Right lobe of liver (tissue), 6 donors: ENCODE measurements around the gene CTSH. TPM values are rescaled to one million over a fixed set of nuclear protein-coding genes. Genes with fewer than 3 reads are reported as not detected.

Experiments used
- ATAC-seq, 4 donors: fragments of 200-7000 bp; cut with Tn5 transposase; one replicate each; pipeline ENCODE4 v1.9.1; 2020; ENCODE audit warnings: mild to moderate bottlenecking in 4 of 4, moderate library complexity in 4 of 4
- DNase-seq, 3 donors: peaks; one replicate each; pipeline ENCODE4 v3.0.0-alpha.2; 2020
- H3K27ac ChIP-seq, 3 donors: fragments of 200-600 bp; one replicate each; pipeline ENCODE4 v1.8.0; 2022
- H3K27me3 ChIP-seq, 2 donors: fragments of 200-600 bp; one replicate each; pipeline ENCODE4 v1.8.0; 2022
- H3K36me3 ChIP-seq, 4 donors: fragments of 200-600 bp; sonication (generic) in 1 of 4; one replicate each; pipeline versions ENCODE4 v1.5.1 to v1.8.0; 2017 to 2022; ENCODE audit warnings: control low read depth in 1 of 4
- H3K4me1 ChIP-seq, 4 donors: fragments of 200-600 bp; sonication (generic) in 1 of 4; one replicate each; pipeline versions ENCODE4 v1.5.1 to v1.8.0; 2017 to 2022; ENCODE audit warnings: control low read depth in 1 of 4
- H3K4me3 ChIP-seq, 3 donors: fragments of 200-600 bp; one replicate each; pipeline ENCODE4 v1.8.0; 2022
- H3K9me3 ChIP-seq, 4 donors: fragments of 200-600 bp; sonication (generic) in 1 of 4; one replicate each; pipeline versions ENCODE4 v1.5.1 to v1.8.0; 2017 to 2022; ENCODE audit warnings: control low read depth in 1 of 4
- CTCF ChIP-seq, 4 donors: fragments of 200-600 bp in 3 of 4; fragments of 450-650 bp in 1 of 4; IDR thresholded peaks; one replicate each; pipeline versions ENCODE4 v1.5.1 to v1.8.0; 2016 to 2022; ENCODE audit warnings: antibody characterized with exemption in 4 of 4, mild to moderate bottlenecking in 2 of 4
- POLR2A ChIP-seq: fragments of 450-650 bp; IDR thresholded peaks from one replicate; pipeline ENCODE4 v1.6.1; 2017; ENCODE audit warnings: antibody characterized with exemption, mild to moderate bottlenecking
- WGBS: methylation state at CpG from one replicate; pipeline ENCODE4 v1.1.6; 2018; ENCODE audit warnings: low coverage, low lambda C conversion rate; ENCODE audit not compliant: insufficient coverage; ENCODE audit errors: missing lambda C conversion rate; 5-methylcytosine and 5-hydroxymethylcytosine counted together
- intact Hi-C, 2 donors: fragments of 100-400 bp; cut with DNase I; formaldehyde crosslinking; loops; one replicate each; pipeline versions ENCODE4 v1.11.2 to v1.14.1; 2022
- total RNA-seq, 6 experiments: library from RNA; depleted of rRNA in 2 of 6; stranded (reverse); fragments of >200 nt in 2 of 6; fragmentation: NEBNext Ultra II Directional in 3 of 6; extraction: Animal tissue kit (Norgen Biotek cat#: 25700) in 3 of 6; gene quantifications; one replicate each; pipeline versions ENCODE4 v1.1.0 to v1.2.4, GENCODE V29; 2016 to 2023
- donor health status: DM: no; HTN: yes; CAD: no.
- donor health status: DM: no; HTN: no; CAD: no.
- donor health status: DM: no; HTN: no; CAD: no.
- donor health status: DM: no; HTN: yes; CAD: no.
- donor health status: DM: no; HTN: yes; CAD: no.

The CTSH gene
- total RNA-seq, 6 experiments from 2014 or later, result 32.0 to 183 (median 98.1) TPM

- ATAC-seq (no peak), DNase-seq (no peak)
- no peaks in the 10 kb centered on the region for H3K36me3 ChIP-seq
- H3K9me3 ChIP-seq, result no peaks in the 10 kb centered on the region
- no peak overlapping the region for H3K27ac ChIP-seq
- no peak for TF ChIP-seq CTCF (IDR thresholded peaks at IDR 0.05)
- no peak for TF ChIP-seq POLR2A
- intact Hi-C loops, result no loop called here
- H3K27me3 ChIP-seq, result no peaks in the 10 kb centered on the region
- 90% methylated on average over 2 of the region's 6 CpGs for WGBS
- no peaks in the 10 kb centered on the region for H3K4me1 ChIP-seq
- no peak overlapping the region for H3K4me3 ChIP-seq
Observed at GRCh38 chr15:78960308-78960707, 15.5 kb upstream of the CTSH start.

GRCh38 chr15:78959360-78959759 lies 14.5 kb upstream of the CTSH start:
- ATAC-seq, result no peak
- intact Hi-C loops, result no loop called here
- no peaks in the 10 kb centered on the region for H3K4me1 ChIP-seq
- no peaks in the 10 kb centered on the region for H3K9me3 ChIP-seq
- no peak overlapping the region for H3K27ac ChIP-seq
- no peak for DNase-seq
- H3K36me3 ChIP-seq, result no peaks in the 10 kb centered on the region
- H3K27me3 ChIP-seq, result no peaks in the 10 kb centered on the region
- H3K4me3 ChIP-seq, result no peak overlapping the region
- TF ChIP-seq CTCF (IDR thresholded peaks at IDR 0.05), result no peak
- TF ChIP-seq POLR2A, result no peak
- 100% methylated on average over 1 of the region's 10 CpGs for WGBS

- no peaks in the 10 kb centered on the region for H3K9me3 ChIP-seq
- no peak overlapping the region for H3K27ac ChIP-seq
- no peaks in the 10 kb centered on the region for H3K27me3 ChIP-seq
- H3K4me3 ChIP-seq, result no peak overlapping the region
- TF ChIP-seq POLR2A (no peak), CTCF (IDR thresholded peaks at IDR 0.05) (no peak)
- intact Hi-C loops, result no loop called here
- WGBS, result 76% methylated on average over 8 of the region's 9 CpGs
- peaks cover 0 to 4% (median 2%) of the 10 kb centered on the region in 4 donors for H3K4me1 ChIP-seq
- DNase-seq (no peak), ATAC-seq (no peak)
- H3K36me3 ChIP-seq, result no peaks in the 10 kb centered on the region
Observed at GRCh38 chr15:78957416-78958093, 12.7 kb upstream of the CTSH start.

GRCh38 chr15:78956937-78957336 lies 12.1 kb upstream of the CTSH start:
- TF ChIP-seq POLR2A, result no peak
- no peak for TF ChIP-seq CTCF (IDR thresholded peaks at IDR 0.05)
- ATAC-seq, result no peak
- H3K4me1 ChIP-seq, result peaks cover 0 to 10% (median 6%) of the 10 kb centered on the region in 4 donors
- no peaks in the 10 kb centered on the region for H3K27me3 ChIP-seq
- no peak overlapping the region for H3K27ac ChIP-seq
- no CpG with 5 or more reads among the region's 1 CpG for WGBS
- intact Hi-C loops, result no loop called here
- no peak overlapping the region for H3K4me3 ChIP-seq
- no peak for DNase-seq
- H3K9me3 ChIP-seq, result no peaks in the 10 kb centered on the region
- H3K36me3 ChIP-seq, result no peaks in the 10 kb centered on the region

GRCh38 chr15:78955355-78955754 lies 10.5 kb upstream of the CTSH start:
- ATAC-seq (no peak), DNase-seq (no peak)
- no peak for TF ChIP-seq CTCF (IDR thresholded peaks at IDR 0.05)
- no peak for TF ChIP-seq POLR2A
- H3K27ac ChIP-seq, result no peak overlapping the region
- H3K9me3 ChIP-seq, result no peaks in the 10 kb centered on the region
- intact Hi-C loops, result no loop called here
- no peaks in the 10 kb centered on the region for H3K27me3 ChIP-seq
- WGBS, result 89% methylated on average over 5 of the region's 5 CpGs
- no peak overlapping the region for H3K4me3 ChIP-seq
- no peaks in the 10 kb centered on the region for H3K36me3 ChIP-seq
- peaks cover 0 to 24% (median 12%) of the 10 kb centered on the region in 4 donors for H3K4me1 ChIP-seq
